Neural progenitor cell (in vitro differentiated cells): ENCODE results near the gene RHBDL1. TPM values are rescaled to one million over a fixed set of nuclear protein-coding genes. Genes with fewer than 3 reads are reported as not detected.

Experiments used
- DNase-seq: peaks from one replicate; pipeline ENCODE4 v3.0.0-alpha.2; 2016; ENCODE audit warnings: low spot score
- H2AFZ ChIP-seq: fragments of 200-600 bp; sonication (generic); replicated peaks from 2 replicates; pipeline ENCODE4 v1.6.1; 2016; ENCODE audit warnings: antibody characterized with exemption
- H3F3A ChIP-seq: fragments of 200-600 bp; sonication (generic); 2 replicates; pipeline ENCODE4 v1.6.1; 2016; ENCODE audit warnings: antibody characterized with exemption, low read depth
- H3K27ac ChIP-seq: fragments of 200-600 bp; sonication (generic); 2 replicates; pipeline ENCODE4 v1.5.1; 2016; ENCODE audit warnings: mild to moderate bottlenecking
- H3K27me3 ChIP-seq: fragments of 200-600 bp; sonication (generic); 2 replicates; pipeline ENCODE4 v1.6.1; 2016; ENCODE audit warnings: mild to moderate bottlenecking, moderate library complexity
- H3K36me3 ChIP-seq: fragments of 200-600 bp; sonication (generic); 2 replicates; pipeline ENCODE4 v1.5.1; 2016
- H3K4me1 ChIP-seq: fragments of 200-600 bp; sonication (generic); 2 replicates; pipeline ENCODE4 v1.6.1; 2016; ENCODE audit warnings: mixed run types
- H3K4me2 ChIP-seq: fragments of 200-600 bp; sonication (generic); 2 replicates; pipeline ENCODE4 v1.6.1; 2016
- H3K4me3 ChIP-seq: fragments of 200-600 bp; sonication (generic); 2 replicates; pipeline ENCODE4 v1.5.1; 2016
- H3K79me2 ChIP-seq: fragments of 200-600 bp; sonication (generic); 2 replicates; pipeline ENCODE4 v1.6.1; 2016; ENCODE audit warnings: low read depth
- H3K9ac ChIP-seq: fragments of 200-600 bp; sonication (generic); 2 replicates; pipeline ENCODE4 v1.6.1; 2016
- H3K9me3 ChIP-seq: fragments of 200-600 bp; sonication (generic); 2 replicates; pipeline ENCODE4 v1.5.1; 2016; ENCODE audit warnings: low read depth
- H4K20me1 ChIP-seq: fragments of 200-600 bp; sonication (generic); 2 replicates; pipeline ENCODE4 v1.6.1; 2016; ENCODE audit warnings: low read depth
- H3K27ac Mint-ChIP-seq: 3 replicates; pipeline ENCODE4 v1.8.0; 2021; ENCODE audit warnings: mixed read lengths
- H3K27me3 Mint-ChIP-seq: 2 replicates; pipeline ENCODE4 v1.8.0; 2022; ENCODE audit warnings: low read depth, mild to moderate bottlenecking, inconsistent platforms, moderate library complexity, mixed read lengths; ENCODE audit not compliant: insufficient read depth
- H3K36me3 Mint-ChIP-seq: 3 replicates; pipeline ENCODE4 v1.8.0; 2021; ENCODE audit warnings: mixed read lengths
- H3K4me1 Mint-ChIP-seq: 3 replicates; pipeline ENCODE4 v1.8.0; 2021; ENCODE audit warnings: mixed read lengths
- H3K4me3 Mint-ChIP-seq: 3 replicates; pipeline ENCODE4 v1.8.0; 2021; ENCODE audit warnings: mild to moderate bottlenecking, moderate library complexity, mixed read lengths
- H3K9me3 Mint-ChIP-seq: 3 replicates; pipeline ENCODE4 v1.8.0; 2020; ENCODE audit warnings: mixed read lengths
- CTCF ChIP-seq: fragments of 200-600 bp; sonication (generic); IDR thresholded peaks from 2 replicates; pipeline ENCODE4 v1.5.1; 2017; ENCODE audit warnings: antibody characterized with exemption, mild to moderate bottlenecking
- EZH2 ChIP-seq: fragments of 200-600 bp; sonication (generic); IDR thresholded peaks from 2 replicates; pipeline ENCODE4 v1.6.1; 2017; ENCODE audit warnings: antibody characterized with exemption, mild to moderate bottlenecking, moderate library complexity
- EZH2phosphoT487 ChIP-seq: fragments of 200-600 bp; sonication (generic); IDR thresholded peaks from 2 replicates; pipeline ENCODE4 v1.6.1; 2017; ENCODE audit warnings: antibody characterized with exemption
- total RNA-seq: library from RNA; depleted of rRNA; stranded (reverse); fragments of >200 nt; gene quantifications from 2 replicates; pipeline ENCODE4 v1.2.3, GENCODE V29; 2015; ENCODE audit warnings: low replicate concordance

Gene RHBDL1
- total RNA-seq, 1 donor from 2014 or later, result 0.28 TPM

DNA sequence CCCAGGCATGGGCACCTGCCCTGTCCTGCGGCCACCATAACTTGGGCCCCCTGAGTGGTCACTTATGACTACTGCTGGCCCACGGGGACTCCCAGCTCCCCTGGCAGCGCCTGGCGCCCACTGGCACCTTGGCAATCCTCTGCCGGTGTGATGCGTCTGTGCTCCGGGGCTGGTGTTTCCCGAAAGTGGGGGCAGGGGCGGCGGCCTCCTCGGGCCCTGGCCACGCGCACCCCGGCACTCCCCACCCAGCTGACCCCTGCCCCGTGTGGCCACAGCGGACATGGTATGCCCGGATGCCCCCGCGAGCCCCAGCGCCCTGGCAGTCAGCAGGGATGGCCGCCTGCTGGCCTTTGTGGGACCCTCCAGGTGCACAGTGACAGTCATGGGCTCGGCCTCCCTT is 18.0 kb upstream of the RHBDL1 start:
- no peaks in the 10 kb centered on the region for H3K27me3 Mint-ChIP-seq
- DNase-seq, result no peak
- H3F3A ChIP-seq, result peaks cover 3% of the 10 kb centered on the region
- no peak overlapping the region for H3K27ac ChIP-seq
- no peaks in the 10 kb centered on the region for H3K27me3 ChIP-seq
- peaks cover 3% of the 10 kb centered on the region for H3K4me1 ChIP-seq
- no peak overlapping the region for H3K4me3 Mint-ChIP-seq
- no peak overlapping the region for H3K27ac Mint-ChIP-seq
- no peak overlapping the region for H3K9ac ChIP-seq
- TF ChIP-seq EZH2, result no peak
- no peak for TF ChIP-seq CTCF
- TF ChIP-seq EZH2phosphoT487, result no peak
- H3K9me3 ChIP-seq, result no peaks in the 10 kb centered on the region
- H3K9me3 Mint-ChIP-seq, result no peaks in the 10 kb centered on the region
- H3K79me2 ChIP-seq, result no peaks in the 10 kb centered on the region
- peaks cover under 1% of the 10 kb centered on the region for H3K36me3 Mint-ChIP-seq
- H4K20me1 ChIP-seq, result peaks cover 5% of the 10 kb centered on the region
- peaks cover 4% of the 10 kb centered on the region for H3K4me1 Mint-ChIP-seq
- no peaks in the 10 kb centered on the region for H3K36me3 ChIP-seq
- H3K4me2 ChIP-seq, result no peak overlapping the region
- H2AFZ ChIP-seq, result no peak overlapping the region
- no peak overlapping the region for H3K4me3 ChIP-seq

- Mint-ChIP-seq H3K27ac (no peak overlapping the region), H3K4me3 (no peak overlapping the region), H3K4me1 (peaks cover 4% of the 10 kb centered on the region), H3K9me3 (no peaks in the 10 kb centered on the region), H3K36me3 (peaks cover 2% of the 10 kb centered on the region), H3K27me3 (peaks cover 2% of the 10 kb centered on the region)
- no peaks in the 10 kb centered on the region for H3K36me3 ChIP-seq
- H3K79me2 ChIP-seq, result no peaks in the 10 kb centered on the region
- no peak overlapping the region for H3K4me2 ChIP-seq
- H2AFZ ChIP-seq, result no peak overlapping the region
- no peaks in the 10 kb centered on the region for H3K27me3 ChIP-seq
- H4K20me1 ChIP-seq, result peaks cover 5% of the 10 kb centered on the region
- H3K4me3 ChIP-seq, result no peak overlapping the region
- no peak for TF ChIP-seq CTCF
- no peak for TF ChIP-seq EZH2phosphoT487
- no peak for TF ChIP-seq EZH2
- H3K9ac ChIP-seq, result no peak overlapping the region
- DNase-seq, result no peak
- peaks cover 3% of the 10 kb centered on the region for H3F3A ChIP-seq
- peaks cover 3% of the 10 kb centered on the region for H3K4me1 ChIP-seq
- H3K9me3 ChIP-seq, result no peaks in the 10 kb centered on the region
- no peak overlapping the region for H3K27ac ChIP-seq
Measured at GRCh38 chr16:658679-659571, 16.5 kb upstream of the RHBDL1 start.

GRCh38 chr16:659618-660017 is 15.9 kb upstream of the RHBDL1 start:
- peaks cover 3% of the 10 kb centered on the region for H3K4me1 ChIP-seq
- Mint-ChIP-seq H3K4me3 (no peak overlapping the region), H3K4me1 (peaks cover 4% of the 10 kb centered on the region), H3K9me3 (no peaks in the 10 kb centered on the region), H3K36me3 (peaks cover 2% of the 10 kb centered on the region), H3K27ac (no peak overlapping the region), H3K27me3 (peaks cover 2% of the 10 kb centered on the region)
- H3K27me3 ChIP-seq, result no peaks in the 10 kb centered on the region
- peaks cover 5% of the 10 kb centered on the region for H4K20me1 ChIP-seq
- H3K36me3 ChIP-seq, result no peaks in the 10 kb centered on the region
- H3K79me2 ChIP-seq, result no peaks in the 10 kb centered on the region
- no peak overlapping the region for H2AFZ ChIP-seq
- H3F3A ChIP-seq, result peaks cover 3% of the 10 kb centered on the region
- DNase-seq, result no peak
- no peak overlapping the region for H3K9ac ChIP-seq
- no peak overlapping the region for H3K27ac ChIP-seq
- TF ChIP-seq EZH2, result no peak
- TF ChIP-seq EZH2phosphoT487, result no peak
- TF ChIP-seq CTCF, result no peak
- no peaks in the 10 kb centered on the region for H3K9me3 ChIP-seq
- no peak overlapping the region for H3K4me3 ChIP-seq
- H3K4me2 ChIP-seq, result no peak overlapping the region
